ENCODE results near the gene TMOD1.

The TMOD1 gene

GRCh38 chr9:97627624-97628023 lies 126.2 kb downstream of the TMOD1 start:
- Mint-ChIP-seq H3K27me3 (no peaks in the 10 kb centered on the region), H3K4me1 (ENCODE audit: low read depth) (peaks cover 27% of the 10 kb centered on the region), H3K4me3 (no peak overlapping the region), H3K9me3 (no peaks in the 10 kb centered on the region), H3K36me3 (ENCODE audit: low read depth) (peaks cover 26% of the 10 kb centered on the region), H3K27ac (no peak overlapping the region)

DNA sequence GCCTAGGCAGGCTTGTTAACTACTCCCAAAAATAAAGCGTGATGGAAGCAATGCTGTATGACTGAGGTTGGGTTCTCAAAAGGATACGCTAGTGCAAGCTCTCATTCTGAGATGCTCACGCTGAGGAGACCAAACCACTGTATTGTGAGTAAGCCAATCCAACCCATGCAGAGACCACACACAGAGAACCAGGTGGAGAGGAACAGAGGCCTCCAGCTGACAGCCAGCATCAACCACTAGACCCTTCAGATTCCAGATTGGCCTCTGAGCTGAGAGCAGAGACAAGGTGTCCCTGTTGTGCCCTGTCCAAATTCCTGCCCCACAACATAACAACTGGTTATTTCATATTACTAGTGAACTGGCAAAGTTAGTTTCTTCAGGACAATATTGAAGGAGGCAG lies 127.2 kb downstream of the TMOD1 start:
- Mint-ChIP-seq H3K4me3 (no peak overlapping the region), H3K27me3 (no peaks in the 10 kb centered on the region), H3K9me3 (no peaks in the 10 kb centered on the region), H3K4me1 (ENCODE audit: low read depth) (peaks cover 28% of the 10 kb centered on the region), H3K27ac (peak overlapping the region; percentile 4), H3K36me3 (ENCODE audit: low read depth) (peaks cover 18% of the 10 kb centered on the region)

- H3K4me1 Mint-ChIP-seq (ENCODE audit: low read depth) = peaks cover 28% of the 10 kb centered on the region
These were observed 127.7 kb downstream of the TMOD1 start for GRCh38 chr9:97629156-97629555.

GRCh38 chr9:97630591-97630990 lies 129.1 kb downstream of the TMOD1 start:
- H3K36me3 Mint-ChIP-seq (ENCODE audit: low read depth) = peaks cover 17% of the 10 kb centered on the region
- no peaks in the 10 kb centered on the region for H3K9me3 Mint-ChIP-seq
- H3K27ac Mint-ChIP-seq = no peak overlapping the region
- no peak overlapping the region for H3K4me3 Mint-ChIP-seq
- no peaks in the 10 kb centered on the region for H3K27me3 Mint-ChIP-seq
- H3K4me1 Mint-ChIP-seq (ENCODE audit: low read depth) = peaks cover 42% of the 10 kb centered on the region

More at GRCh38 chr9:97629156-97629555, 127.7 kb downstream of the TMOD1 start:
- no peaks in the 10 kb centered on the region for H3K27me3 Mint-ChIP-seq
- H3K27ac Mint-ChIP-seq = peak overlapping the region; percentile 4
- H3K4me3 Mint-ChIP-seq = no peak overlapping the region
- H3K9me3 Mint-ChIP-seq = no peaks in the 10 kb centered on the region
- peaks cover 14% of the 10 kb centered on the region for H3K36me3 Mint-ChIP-seq (ENCODE audit: low read depth)

- Mint-ChIP-seq H3K36me3 (ENCODE audit: low read depth) (peaks cover 21% of the 10 kb centered on the region), H3K4me1 (ENCODE audit: low read depth) (peaks cover 57% of the 10 kb centered on the region), H3K27me3 (no peaks in the 10 kb centered on the region), H3K27ac (peak overlapping the region; percentile 97), H3K4me3 (peak overlapping the region; percentile 96), H3K9me3 (no peaks in the 10 kb centered on the region)
These were observed 130.9 kb downstream of the TMOD1 start for GRCh38 chr9:97632248-97632984.

- Mint-ChIP-seq H3K36me3 (ENCODE audit: low read depth) (peaks cover 25% of the 10 kb centered on the region), H3K4me3 (peak within 1 kb of the TSS; percentile 96), H3K9me3 (no peaks in the 10 kb centered on the region), H3K4me1 (ENCODE audit: low read depth) (peaks cover 62% of the 10 kb centered on the region), H3K27ac (peak within 1 kb of the TSS; percentile 97), H3K27me3 (no peaks in the 10 kb centered on the region)
These were observed 131.8 kb downstream of the TMOD1 start, which contains the start of the genes NCBP1 and TSTD2 for GRCh38 chr9:97632985-97633858. NCBP1 (plus strand) TSS chr9:97633821; CDS start chr9:97633882, 61 bp downstream. TSTD2 (minus strand) TSS chr9:97633368; CDS start chr9:97627562, 5,806 bp downstream.

DNA sequence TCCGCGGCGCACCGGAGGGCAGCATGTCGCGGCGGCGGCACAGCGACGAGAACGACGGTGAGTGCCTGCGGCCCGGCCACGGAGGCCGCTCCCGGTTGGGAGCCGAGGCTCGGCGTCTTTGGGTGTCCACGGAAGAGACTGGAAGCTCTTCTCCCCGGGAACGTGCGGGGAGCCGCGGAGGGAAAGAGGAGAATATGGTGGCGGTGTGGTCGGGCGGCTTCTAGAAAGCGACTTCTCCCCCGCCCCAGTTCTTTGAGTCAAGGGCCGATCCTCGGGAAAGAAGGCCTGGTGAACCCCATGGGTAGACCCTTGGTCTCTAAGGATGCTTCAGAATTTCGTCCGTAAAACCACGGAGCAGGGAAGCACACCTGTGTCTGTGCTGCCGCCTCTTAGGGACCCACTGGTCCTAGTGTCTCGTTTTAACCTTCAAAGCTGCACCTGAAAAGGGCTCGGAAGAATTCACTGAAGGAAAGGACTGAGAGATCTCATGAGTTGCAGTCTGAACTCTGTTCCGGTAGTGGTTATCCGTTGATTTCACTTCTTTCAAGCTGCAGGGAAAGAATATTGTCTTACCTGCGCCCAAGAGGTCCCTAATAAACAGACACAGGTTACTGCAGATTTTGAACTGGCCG lies 132.5 kb downstream of the TMOD1 start:
- H3K36me3 Mint-ChIP-seq (ENCODE audit: low read depth) = peaks cover 23% of the 10 kb centered on the region
- H3K27me3 Mint-ChIP-seq = no peaks in the 10 kb centered on the region
- H3K27ac Mint-ChIP-seq = peak overlapping the region; percentile 93
- H3K4me3 Mint-ChIP-seq = peak overlapping the region; percentile 96
- H3K9me3 Mint-ChIP-seq = no peaks in the 10 kb centered on the region
- peaks cover 65% of the 10 kb centered on the region for H3K4me1 Mint-ChIP-seq (ENCODE audit: low read depth)

DNA sequence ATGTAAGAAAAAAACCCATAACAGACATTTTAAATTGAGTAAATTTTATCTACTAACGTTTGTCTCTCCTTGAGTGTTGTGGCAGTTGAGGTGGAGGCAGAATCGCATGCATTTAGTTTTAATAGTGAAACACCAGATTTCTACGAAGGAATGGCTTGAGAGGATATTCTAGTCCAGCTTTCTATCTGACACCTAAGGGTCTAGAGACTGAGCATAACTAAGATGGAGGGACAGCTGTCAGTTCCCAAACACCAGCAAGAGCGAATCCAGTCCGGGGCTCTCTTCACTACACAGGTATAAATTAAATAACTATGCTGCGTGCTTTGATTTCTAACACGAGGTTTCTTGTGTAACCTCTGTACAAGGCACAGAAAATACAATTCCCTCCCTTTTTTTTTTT lies 133.6 kb downstream of the TMOD1 start:
- H3K4me3 Mint-ChIP-seq = peak overlapping the region; percentile 96
- H3K36me3 Mint-ChIP-seq (ENCODE audit: low read depth) = peaks cover 20% of the 10 kb centered on the region
- H3K9me3 Mint-ChIP-seq = no peaks in the 10 kb centered on the region
- H3K27me3 Mint-ChIP-seq = no peaks in the 10 kb centered on the region
- H3K27ac Mint-ChIP-seq = no peak overlapping the region
- H3K4me1 Mint-ChIP-seq (ENCODE audit: low read depth) = peaks cover 69% of the 10 kb centered on the region

DNA sequence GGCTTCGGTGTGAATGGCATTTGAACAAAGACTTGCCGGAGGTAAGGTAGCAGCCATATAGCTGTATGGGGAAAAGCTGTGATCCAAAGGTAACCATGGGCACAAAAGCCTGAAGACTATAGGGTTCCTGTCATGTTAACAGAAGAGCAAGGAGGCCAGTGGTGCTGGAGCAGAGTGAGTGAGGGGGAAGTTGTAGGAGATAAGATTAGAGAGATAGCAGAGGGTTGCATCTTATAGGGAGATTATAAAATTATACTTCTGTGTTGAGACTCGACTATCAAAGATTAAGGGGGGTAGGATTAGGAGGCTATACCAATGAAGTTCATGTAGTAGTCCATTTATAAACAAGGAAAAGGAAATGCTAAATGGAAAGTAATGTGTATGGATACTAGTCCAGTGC lies 135.4 kb downstream of the TMOD1 start:
- Mint-ChIP-seq H3K36me3 (ENCODE audit: low read depth) (peaks cover 37% of the 10 kb centered on the region), H3K4me1 (ENCODE audit: low read depth) (peaks cover 69% of the 10 kb centered on the region), H3K27me3 (no peaks in the 10 kb centered on the region), H3K4me3 (peak overlapping the region; percentile 40), H3K9me3 (no peaks in the 10 kb centered on the region), H3K27ac (peak overlapping the region; percentile 50)

DNA sequence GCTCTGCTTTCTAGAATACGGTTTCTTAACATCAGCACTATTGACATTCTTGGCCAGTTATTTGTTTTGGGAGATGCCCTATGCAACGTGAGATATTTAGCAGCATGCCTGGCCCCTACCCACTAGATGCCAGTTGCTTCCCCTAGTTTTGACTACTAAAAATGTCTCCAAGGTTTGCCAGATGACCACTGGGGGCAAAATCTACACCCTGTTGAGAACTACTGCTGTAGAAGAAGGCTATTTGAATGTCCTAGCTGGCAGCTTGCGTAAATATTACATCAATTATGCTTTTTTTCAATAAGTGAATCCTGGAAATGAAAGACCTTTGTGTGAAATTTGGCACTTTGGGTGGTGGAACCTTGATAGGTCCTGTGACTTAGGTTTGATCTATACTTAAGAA lies 137.2 kb downstream of the TMOD1 start:
- no peaks in the 10 kb centered on the region for H3K9me3 Mint-ChIP-seq
- no peaks in the 10 kb centered on the region for H3K27me3 Mint-ChIP-seq
- H3K36me3 Mint-ChIP-seq (ENCODE audit: low read depth) = peaks cover 50% of the 10 kb centered on the region
- no peak overlapping the region for H3K4me3 Mint-ChIP-seq
- H3K4me1 Mint-ChIP-seq (ENCODE audit: low read depth) = peaks cover 61% of the 10 kb centered on the region
- no peak overlapping the region for H3K27ac Mint-ChIP-seq

GRCh38 chr9:97640325-97640724 lies 138.9 kb downstream of the TMOD1 start:
- H3K4me3 Mint-ChIP-seq = no peak overlapping the region
- no peaks in the 10 kb centered on the region for H3K27me3 Mint-ChIP-seq
- no peak overlapping the region for H3K27ac Mint-ChIP-seq
- no peaks in the 10 kb centered on the region for H3K9me3 Mint-ChIP-seq
- peaks cover 49% of the 10 kb centered on the region for H3K4me1 Mint-ChIP-seq (ENCODE audit: low read depth)
- peaks cover 53% of the 10 kb centered on the region for H3K36me3 Mint-ChIP-seq (ENCODE audit: low read depth)

- H3K9me3 Mint-ChIP-seq = no peaks in the 10 kb centered on the region
- no peaks in the 10 kb centered on the region for H3K27me3 Mint-ChIP-seq
- H3K36me3 Mint-ChIP-seq (ENCODE audit: low read depth) = peaks cover 64% of the 10 kb centered on the region
- no peak overlapping the region for H3K27ac Mint-ChIP-seq
- peaks cover 2% of the 10 kb centered on the region for H3K4me1 Mint-ChIP-seq (ENCODE audit: low read depth)
- no peak overlapping the region for H3K4me3 Mint-ChIP-seq
These were observed 144.3 kb downstream of the TMOD1 start for GRCh38 chr9:97645720-97646119.

DNA sequence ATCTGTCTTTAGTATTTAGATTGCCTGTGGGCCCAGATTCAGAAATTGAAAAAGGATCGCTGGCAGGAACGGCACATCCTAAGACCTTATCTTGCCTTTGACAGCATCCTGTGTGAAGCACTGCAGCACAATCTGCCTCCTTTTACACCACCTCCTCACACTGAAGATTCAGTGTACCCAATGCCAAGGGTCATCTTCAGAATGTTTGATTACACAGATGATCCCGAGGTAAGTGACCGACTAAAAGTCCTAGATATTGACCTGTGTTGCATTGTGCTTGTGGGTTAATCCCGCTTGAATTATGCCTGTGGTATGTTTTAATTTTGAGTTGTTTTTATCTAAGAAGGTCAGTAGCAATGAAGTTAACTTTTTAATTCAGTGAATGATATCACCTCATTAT lies 146.5 kb downstream of the TMOD1 start:
- Mint-ChIP-seq H3K27ac (no peak overlapping the region), H3K36me3 (ENCODE audit: low read depth) (peaks cover 61% of the 10 kb centered on the region), H3K4me3 (no peak overlapping the region), H3K4me1 (ENCODE audit: low read depth) (no peaks in the 10 kb centered on the region), H3K27me3 (no peaks in the 10 kb centered on the region), H3K9me3 (no peaks in the 10 kb centered on the region)

Data from stimulated activated naive CD8-positive, alpha-beta T cell treated with anti-CD3 and anti-CD28 coated beads, Interleukin-15, Interleukin-2, amounts not matched to agents 100 ng/mL and 50 ng/mL, for 24 hours (primary cell).